GM12878 (cell line): ENCODE measurements around the gene ARMC8. TPM values are rescaled to one million over a fixed set of nuclear protein-coding genes. Genes with fewer than 3 reads are reported as not detected.

Experiments used
- ATAC-seq: fragments of 200-7000 bp; cut with Tn5 transposase; 3 replicates; pipeline ENCODE4 v1.9.1; 2020; ENCODE audit warnings: mild to moderate bottlenecking, moderate library complexity
- BruUV-seq: library from RNA; stranded (reverse); fragments of 400-500 nt; replicated peaks from 2 replicates; lab custom pipeline; 2021; lab: Mats Ljungman, UMichigan
- CTCF ChIA-PET: fragments of 300-600 bp; sonication (Branson Sonifier 250); formaldehyde crosslinking; extraction: SDS; loops from one replicate; lab custom pipeline; 2021; ENCODE audit warnings: inconsistent platforms; lab: Yijun Ruan, JAX
- POLR2A ChIA-PET: fragments of 350-600 bp; formaldehyde crosslinking; extraction: SDS; loops from one replicate; lab custom pipeline; 2021; ENCODE audit warnings: inconsistent platforms; lab: Charles Lee
- RAD21 ChIA-PET: fragments of 300-600 bp; sonication (Branson Sonifier 250); formaldehyde crosslinking; loops from one replicate; lab custom pipeline; 2023; ENCODE audit warnings: antibody characterized with exemption; ENCODE audit not compliant: unreplicated experiment; lab: Charles Lee
- SMC1A ChIA-PET: fragments of 300-600 bp; sonication (Branson Sonifier 250); formaldehyde crosslinking; loops from one replicate; lab custom pipeline; 2023; ENCODE audit not compliant: unreplicated experiment, uncharacterized antibody; lab: Charles Lee
- DNase-seq: peaks from one replicate; pipeline ENCODE4 v3.0.0-alpha.2; 2011; ENCODE audit warnings: low read depth, low spot score
- FAIRE-seq: peaks from 3 replicates; lab custom pipeline; 2011; peaks lifted over from hg19 to GRCh38; lab: Jason Lieb, UNC
- H2AFZ ChIP-seq: 2 replicates; pipeline ENCODE4 v1.6.0; 2011; ENCODE audit warnings: low read depth, low read length, control low read depth; ENCODE audit not compliant: control insufficient read depth
- H3K27ac ChIP-seq: 2 replicates; pipeline ENCODE4 v1.5.1; 2011; ENCODE audit warnings: control low read depth; ENCODE audit not compliant: control insufficient read depth, insufficient read depth
- H3K27me3 ChIP-seq, 2 experiments: replicated peaks in 1 of 2; 2 replicates each; pipeline versions ENCODE4 v1.6.0 to v1.6.1; 2011; ENCODE audit warnings: low read length in 1 of 2; ENCODE audit not compliant: control insufficient read depth in 2 of 2, insufficient read depth in 2 of 2
- H3K36me3 ChIP-seq, 2 experiments: 2 replicates each; pipeline ENCODE4 v1.5.1; 2011; ENCODE audit warnings: low read length in 1 of 2; ENCODE audit not compliant: control insufficient read depth in 2 of 2, insufficient read depth in 2 of 2
- H3K4me1 ChIP-seq: 2 replicates; pipeline ENCODE4 v1.6.1; 2011; ENCODE audit warnings: mild to moderate bottlenecking, low read length, moderate library complexity, mixed read lengths; ENCODE audit not compliant: control insufficient read depth, insufficient read depth
- H3K4me2 ChIP-seq: 2 replicates; pipeline ENCODE4 v1.6.0; 2011; ENCODE audit warnings: control low read depth; ENCODE audit not compliant: control insufficient read depth, insufficient read depth
- H3K4me3 ChIP-seq: fragments of 200-600 bp; sonication (generic); 2 replicates; pipeline ENCODE4 v1.5.1; 2016
- H3K79me2 ChIP-seq: 2 replicates; pipeline ENCODE4 v1.6.0; 2011; ENCODE audit warnings: low read length; ENCODE audit not compliant: control insufficient read depth, insufficient read depth
- H3K9ac ChIP-seq: 2 replicates; pipeline ENCODE4 v1.8.0; 2011; ENCODE audit warnings: low read length, control low read depth, mixed read lengths; ENCODE audit not compliant: control insufficient read depth, insufficient read depth
- H3K9me3 ChIP-seq: replicated peaks from 3 replicates; pipeline ENCODE4 v1.5.1; 2011; ENCODE audit warnings: mild to moderate bottlenecking, low read length; ENCODE audit not compliant: control insufficient read depth, insufficient read depth
- H4K20me1 ChIP-seq: 2 replicates; pipeline ENCODE4 v1.6.0; 2011; ENCODE audit not compliant: control insufficient read depth, insufficient read depth
- ATF2 ChIP-seq: IDR thresholded peaks from 2 replicates; pipeline ENCODE4 v1.6.1; 2012; ENCODE audit warnings: low read length, inconsistent platforms
- HCFC1 ChIP-seq: fragments of 150-350 bp; IDR thresholded peaks from 2 replicates; pipeline ENCODE4 v1.6.1; 2014; ENCODE audit warnings: low read length
- HDGF ChIP-seq: fragments of 450-650 bp; IDR thresholded peaks from 2 replicates; pipeline ENCODE4 v1.6.1; 2016; ENCODE audit warnings: antibody characterized with exemption
- JUND ChIP-seq: IDR thresholded peaks from 2 replicates; pipeline ENCODE4 v1.6.1; 2012; ENCODE audit warnings: low read depth, mild to moderate bottlenecking, low read length, improper control_type of control experiment, moderate library complexity
- KAT2A ChIP-seq: conservative IDR thresholded peaks from 2 replicates; pipeline ENCODE4 v1.6.1; 2011; ENCODE audit warnings: low read depth, low read length; ENCODE audit not compliant: control insufficient read depth
- KDM1A ChIP-seq: fragments of 200-600 bp; sonication (generic); IDR thresholded peaks from 2 replicates; pipeline ENCODE4 v1.6.1; 2016; ENCODE audit warnings: borderline replicate concordance
- KLF5 ChIP-seq: fragments of 450-650 bp; IDR thresholded peaks from 2 replicates; pipeline ENCODE4 v1.6.1; 2014; ENCODE audit warnings: mild to moderate bottlenecking; ENCODE audit not compliant: partially characterized antibody
- NFYB ChIP-seq: IDR thresholded peaks from 2 replicates; pipeline ENCODE4 v1.6.1; 2011; ENCODE audit warnings: low read depth, mild to moderate bottlenecking, low read length, improper control_type of control experiment, moderate library complexity; ENCODE audit not compliant: insufficient read depth
- NRF1 ChIP-seq: conservative IDR thresholded peaks from 2 replicates; pipeline ENCODE4 v1.6.1; 2011; ENCODE audit warnings: mild to moderate bottlenecking, low read depth, low read length, improper control_type of control experiment
- RAD21 ChIP-seq: IDR thresholded peaks from 2 replicates; pipeline ENCODE4 v1.6.1; 2011; ENCODE audit warnings: mild to moderate bottlenecking, low read depth, low read length, moderate library complexity; ENCODE audit not compliant: insufficient read depth
- RCOR1 ChIP-seq: conservative IDR thresholded peaks from 2 replicates; pipeline ENCODE4 v1.6.1; 2012; ENCODE audit warnings: low read depth, low read length, improper control_type of control experiment
- SMC3 ChIP-seq: IDR thresholded peaks from 2 replicates; pipeline ENCODE4 v1.6.1; 2011; ENCODE audit warnings: low read length, improper control_type of control experiment, borderline replicate concordance
- SUZ12 ChIP-seq: fragments of 200-600 bp; sonication (generic); IDR thresholded peaks from one replicate; pipeline ENCODE4 v1.6.1; 2018; ENCODE audit warnings: antibody characterized with exemption, mild to moderate bottlenecking; ENCODE audit not compliant: unreplicated experiment
- TCF3 ChIP-seq: IDR thresholded peaks from 2 replicates; pipeline ENCODE4 v1.6.1; 2012; ENCODE audit warnings: low read depth, mild to moderate bottlenecking, low read length, borderline replicate concordance; ENCODE audit not compliant: insufficient read depth
- ZNF274 ChIP-seq: IDR thresholded peaks from one replicate; pipeline ENCODE4 v1.8.0; 2011; ENCODE audit not compliant: insufficient read length, insufficient read depth
- WGBS: methylation state at CpG from one replicate; pipeline ENCODE4 v1.1.6; 2016; ENCODE audit warnings: low lambda C conversion rate; ENCODE audit not compliant: insufficient replicate concordance, insufficient coverage; ENCODE audit errors: missing lambda C conversion rate; 5-methylcytosine and 5-hydroxymethylcytosine counted together
- in situ Hi-C: fragments of 300-500 bp; cut with MboI; formaldehyde crosslinking; loops from 9 replicates; pipeline ENCODE4 v1.14.3; 2018; ENCODE audit warnings: mixed read lengths
- intact Hi-C: fragments of 100-400 bp; cut with micrococcal nuclease; formaldehyde crosslinking; loops from one replicate; pipeline ENCODE4 v1.14.2; 2022; ENCODE audit not compliant: unreplicated experiment
- polyA plus RNA-seq, 11 experiments: library from polyadenylated mRNA; depleted of rRNA in 4 of 11; unstranded in 6 of 11; stranded (reverse) in 5 of 11; fragments of >200 nt; fragmentation: Nextera tagmentation in 4 of 11; fragmentation: Illumina TruSeq in 1 of 11; extraction: Ambion mirVana in 4 of 11; extraction: Trizol in 1 of 11; gene quantifications; 1 replicate in 1 of 11; 2 replicates in 10 of 11; pipeline versions ENCODE4 v1.2.1 to v1.2.3, GENCODE V29; 2011 to 2016; ENCODE audit warnings: inconsistent platforms in 2 of 11, missing spikeins in 2 of 11, low read depth in 1 of 11
- total RNA-seq, 4 experiments: library from RNA; depleted of rRNA in 3 of 4; stranded (reverse); fragments of >200 nt in 3 of 4; fragmentation: Illumina TruSeq in 1 of 4; extraction: Trizol in 1 of 4; gene quantifications; 2 replicates each; pipeline versions ENCODE4 v1.2.1 to v1.2.3, GENCODE V29; 2013 to 2021
- TF ChIP-seq, protein P1 (sequence below), 3 experiments: IDR thresholded peaks in 2 of 3; conservative IDR thresholded peaks in 1 of 3; 2 replicates each; pipeline ENCODE4 v1.5.1; 2011; ENCODE audit warnings: low read depth in 3 of 3, low read length in 3 of 3, mild to moderate bottlenecking in 3 of 3, control low read depth in 2 of 3, moderate library complexity in 2 of 3, inconsistent platforms in 1 of 3, mixed read lengths in 1 of 3; ENCODE audit not compliant: control insufficient read depth in 2 of 3, insufficient read depth in 1 of 3; ENCODE audit errors: extremely low read depth in 1 of 3
- TF ChIP-seq, protein P2 (sequence below): fragments of 450-650 bp; IDR thresholded peaks from 2 replicates; pipeline ENCODE4 v1.6.1; 2017; ENCODE audit warnings: mild to moderate bottlenecking, moderate library complexity

Gene ARMC8
- total and polyA plus RNA-seq, 10 of the 15 experiments (the other 5 are each of a cell fraction or from before 2014, with no cell fraction given), result 29.8 to 93.4 (median 45.3) TPM

DNA sequence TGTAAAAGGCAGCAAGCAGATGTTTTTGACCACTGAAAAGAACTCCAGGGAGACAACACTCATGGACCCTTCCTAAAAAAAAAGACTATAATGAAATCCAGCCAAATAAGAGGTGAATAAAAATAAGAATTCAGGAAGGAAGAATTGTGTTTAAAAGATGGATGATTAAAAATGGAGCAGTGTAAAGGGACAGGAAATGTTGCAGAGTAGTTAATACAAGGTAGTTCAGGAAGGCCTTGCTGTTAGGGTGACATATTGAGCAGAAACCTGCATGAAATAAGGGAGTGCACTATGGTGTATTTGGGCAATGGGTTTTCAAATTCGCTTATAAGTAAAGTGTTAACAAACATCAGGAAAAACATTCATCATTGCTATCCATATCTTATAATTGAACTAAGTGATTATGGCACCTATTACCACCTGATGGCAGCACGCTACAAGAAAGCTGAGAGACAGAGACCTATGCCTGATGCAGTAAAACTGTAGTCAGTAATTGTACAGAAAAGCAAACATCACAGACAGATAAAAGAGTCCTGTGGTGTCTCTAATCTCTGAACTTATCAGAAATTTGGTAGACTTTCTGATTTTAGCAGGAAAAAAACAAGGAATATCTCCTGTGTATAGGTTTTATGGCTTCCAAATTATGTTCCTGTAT lies 6.6 kb upstream of the ARMC8 start:
- no peak overlapping the region for H3K4me3 ChIP-seq
- no peak overlapping the region for H3K9ac ChIP-seq
- ChIA-PET SMC1A (interaction anchor here (0.6 to 1.1 kb wide), 3 partner anchors 17 to 29 kb away, joined by 3 to 4 read pairs (median 3); no protein-coding TSS in a partner anchor), POLR2A (no interaction called here), CTCF (interaction anchor here (0.8 to 3.1 kb wide), 8 partner anchors 9 to 743 kb away, joined by 3 to 11 read pairs (median 4); no protein-coding TSS in a partner anchor), RAD21 (no interaction called here)
- intact Hi-C loops, result loop anchor here (2.0 to 10.0 kb wide), 3 partner anchors 92 to 234 kb away; no protein-coding TSS in a partner anchor
- FAIRE-seq (peak; percentile 96), ATAC-seq (peak; percentile 94), DNase-seq (no peak)
- no TSS peak for BruUV-seq
- in situ Hi-C loops, result no loop called here
- H3K27me3 ChIP-seq, result peaks cover 0 to 2% of the 10 kb centered on the region in 2 experiments; a peak in 1 of 4 replicates
- H3K27ac ChIP-seq, result no peak overlapping the region
- 0% methylated on average over 2 of the region's 2 CpGs for WGBS
- no peaks in the 10 kb centered on the region for H3K9me3 ChIP-seq
- no peaks in the 10 kb centered on the region for H3K79me2 ChIP-seq
- H3K36me3 ChIP-seq, result no peaks in the 10 kb centered on the region
- no peak overlapping the region for H3K4me2 ChIP-seq
- H4K20me1 ChIP-seq, result no peaks in the 10 kb centered on the region
- no peak overlapping the region for H2AFZ ChIP-seq
- H3K4me1 ChIP-seq, result no peaks in the 10 kb centered on the region
- TF ChIP-seq TCF3 (no peak), KDM1A (no peak), HCFC1 (no peak), JUND (no peak), HDGF (no peak), KAT2A (no peak), SMC3 (peak; percentile 67; the same call in 1 of the 2 replicates), KLF5 (no peak), ATF2 (no peak), ZNF274 (no peak), RAD21 (peak; percentile 87), NRF1 (no peak), SUZ12 (no peak), NFYB (no peak), RCOR1 (no peak)
- TF ChIP-seq, protein P1, sequence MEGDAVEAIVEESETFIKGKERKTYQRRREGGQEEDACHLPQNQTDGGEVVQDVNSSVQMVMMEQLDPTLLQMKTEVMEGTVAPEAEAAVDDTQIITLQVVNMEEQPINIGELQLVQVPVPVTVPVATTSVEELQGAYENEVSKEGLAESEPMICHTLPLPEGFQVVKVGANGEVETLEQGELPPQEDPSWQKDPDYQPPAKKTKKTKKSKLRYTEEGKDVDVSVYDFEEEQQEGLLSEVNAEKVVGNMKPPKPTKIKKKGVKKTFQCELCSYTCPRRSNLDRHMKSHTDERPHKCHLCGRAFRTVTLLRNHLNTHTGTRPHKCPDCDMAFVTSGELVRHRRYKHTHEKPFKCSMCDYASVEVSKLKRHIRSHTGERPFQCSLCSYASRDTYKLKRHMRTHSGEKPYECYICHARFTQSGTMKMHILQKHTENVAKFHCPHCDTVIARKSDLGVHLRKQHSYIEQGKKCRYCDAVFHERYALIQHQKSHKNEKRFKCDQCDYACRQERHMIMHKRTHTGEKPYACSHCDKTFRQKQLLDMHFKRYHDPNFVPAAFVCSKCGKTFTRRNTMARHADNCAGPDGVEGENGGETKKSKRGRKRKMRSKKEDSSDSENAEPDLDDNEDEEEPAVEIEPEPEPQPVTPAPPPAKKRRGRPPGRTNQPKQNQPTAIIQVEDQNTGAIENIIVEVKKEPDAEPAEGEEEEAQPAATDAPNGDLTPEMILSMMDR (IDR thresholded peaks at IDR 0.05 in 2 of 3, conservative IDR thresholded peaks at IDR 0.05 in 1 of 3; ENCODE audit: control insufficient read depth in 2 of 3, extremely low read depth in 1 of 3, insufficient read depth in 1 of 3, low read depth in 3 of 3, low read length in 3 of 3), result peak; percentile 53 to 82 (median 53); a peak in 4 of 6 replicates
- TF ChIP-seq, protein P2, sequence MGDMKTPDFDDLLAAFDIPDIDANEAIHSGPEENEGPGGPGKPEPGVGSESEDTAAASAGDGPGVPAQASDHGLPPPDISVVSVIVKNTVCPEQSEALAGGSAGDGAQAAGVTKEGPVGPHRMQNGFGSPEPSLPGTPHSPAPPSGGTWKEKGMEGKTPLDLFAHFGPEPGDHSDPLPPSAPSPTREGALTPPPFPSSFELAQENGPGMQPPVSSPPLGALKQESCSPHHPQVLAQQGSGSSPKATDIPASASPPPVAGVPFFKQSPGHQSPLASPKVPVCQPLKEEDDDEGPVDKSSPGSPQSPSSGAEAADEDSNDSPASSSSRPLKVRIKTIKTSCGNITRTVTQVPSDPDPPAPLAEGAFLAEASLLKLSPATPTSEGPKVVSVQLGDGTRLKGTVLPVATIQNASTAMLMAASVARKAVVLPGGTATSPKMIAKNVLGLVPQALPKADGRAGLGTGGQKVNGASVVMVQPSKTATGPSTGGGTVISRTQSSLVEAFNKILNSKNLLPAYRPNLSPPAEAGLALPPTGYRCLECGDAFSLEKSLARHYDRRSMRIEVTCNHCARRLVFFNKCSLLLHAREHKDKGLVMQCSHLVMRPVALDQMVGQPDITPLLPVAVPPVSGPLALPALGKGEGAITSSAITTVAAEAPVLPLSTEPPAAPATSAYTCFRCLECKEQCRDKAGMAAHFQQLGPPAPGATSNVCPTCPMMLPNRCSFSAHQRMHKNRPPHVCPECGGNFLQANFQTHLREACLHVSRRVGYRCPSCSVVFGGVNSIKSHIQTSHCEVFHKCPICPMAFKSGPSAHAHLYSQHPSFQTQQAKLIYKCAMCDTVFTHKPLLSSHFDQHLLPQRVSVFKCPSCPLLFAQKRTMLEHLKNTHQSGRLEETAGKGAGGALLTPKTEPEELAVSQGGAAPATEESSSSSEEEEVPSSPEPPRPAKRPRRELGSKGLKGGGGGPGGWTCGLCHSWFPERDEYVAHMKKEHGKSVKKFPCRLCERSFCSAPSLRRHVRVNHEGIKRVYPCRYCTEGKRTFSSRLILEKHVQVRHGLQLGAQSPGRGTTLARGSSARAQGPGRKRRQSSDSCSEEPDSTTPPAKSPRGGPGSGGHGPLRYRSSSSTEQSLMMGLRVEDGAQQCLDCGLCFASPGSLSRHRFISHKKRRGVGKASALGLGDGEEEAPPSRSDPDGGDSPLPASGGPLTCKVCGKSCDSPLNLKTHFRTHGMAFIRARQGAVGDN, result no peak
